Tibial artery (tissue), 4 donors: ENCODE measurements around the gene WNT11.

Source experiments
- DNase-seq, 2 donors: peaks; one replicate each; pipeline ENCODE4 v3.0.0-alpha.2; 2019
- H3K27ac ChIP-seq, 2 donors: fragments of 200-600 bp; sonication (generic) in 1 of 2; 1 replicate in 1 of 2; 2 replicates in 1 of 2; pipeline ENCODE4 v1.5.1; 2018 to 2019; ENCODE audit warnings: mild to moderate bottlenecking in 1 of 2
- H3K27me3 ChIP-seq, 2 donors: fragments of 200-600 bp; sonication (generic) in 1 of 2; one replicate each; pipeline versions ENCODE4 v1.5.1 to v1.6.0; 2016 to 2019
- H3K36me3 ChIP-seq, 3 donors: fragments of 200-600 bp; sonication (generic) in 2 of 3; one replicate each; pipeline ENCODE4 v1.5.1; 2016 to 2019; ENCODE audit warnings: mild to moderate bottlenecking in 2 of 3
- H3K4me1 ChIP-seq, 4 donors: fragments of 200-600 bp; sonication (generic) in 2 of 4; 1 replicate in 3 of 4; 2 replicates in 1 of 4; pipeline ENCODE4 v1.5.1; 2016 to 2019
- H3K4me3 ChIP-seq, 2 donors: fragments of 200-600 bp; sonication (generic) in 1 of 2; 1 replicate in 1 of 2; 2 replicates in 1 of 2; pipeline ENCODE4 v1.5.1; 2018 to 2019; ENCODE audit warnings: mild to moderate bottlenecking in 2 of 2
- H3K9me3 ChIP-seq, 3 donors: fragments of 200-600 bp; sonication (generic) in 1 of 3; one replicate each; pipeline ENCODE4 v1.5.1; 2016 to 2019
- intact Hi-C: fragments of 100-400 bp; cut with DNase I; formaldehyde crosslinking; loops from one replicate; pipeline ENCODE4 v1.15.0; 2023; ENCODE audit warnings: low total_unique reads
- TF ChIP-seq, protein P1 (sequence below), 2 experiments: fragments of 200-600 bp in 1 of 2; fragments of 450-650 bp in 1 of 2; IDR thresholded peaks; one replicate each; pipeline ENCODE4 v1.5.1; 2017 to 2019; ENCODE audit warnings: antibody characterized with exemption in 2 of 2, mild to moderate bottlenecking in 1 of 2, moderate library complexity in 1 of 2

The WNT11 gene

GRCh38 chr11:76245720-76246119, 39.4 kb upstream of the WNT11 start:
- intact Hi-C loops: no loop called here
- no peaks in the 10 kb centered on the region for H3K36me3 ChIP-seq
- H3K9me3 ChIP-seq: no peaks in the 10 kb centered on the region
- no peak for DNase-seq
- no peak overlapping the region for H3K4me3 ChIP-seq
- TF ChIP-seq, protein P1, sequence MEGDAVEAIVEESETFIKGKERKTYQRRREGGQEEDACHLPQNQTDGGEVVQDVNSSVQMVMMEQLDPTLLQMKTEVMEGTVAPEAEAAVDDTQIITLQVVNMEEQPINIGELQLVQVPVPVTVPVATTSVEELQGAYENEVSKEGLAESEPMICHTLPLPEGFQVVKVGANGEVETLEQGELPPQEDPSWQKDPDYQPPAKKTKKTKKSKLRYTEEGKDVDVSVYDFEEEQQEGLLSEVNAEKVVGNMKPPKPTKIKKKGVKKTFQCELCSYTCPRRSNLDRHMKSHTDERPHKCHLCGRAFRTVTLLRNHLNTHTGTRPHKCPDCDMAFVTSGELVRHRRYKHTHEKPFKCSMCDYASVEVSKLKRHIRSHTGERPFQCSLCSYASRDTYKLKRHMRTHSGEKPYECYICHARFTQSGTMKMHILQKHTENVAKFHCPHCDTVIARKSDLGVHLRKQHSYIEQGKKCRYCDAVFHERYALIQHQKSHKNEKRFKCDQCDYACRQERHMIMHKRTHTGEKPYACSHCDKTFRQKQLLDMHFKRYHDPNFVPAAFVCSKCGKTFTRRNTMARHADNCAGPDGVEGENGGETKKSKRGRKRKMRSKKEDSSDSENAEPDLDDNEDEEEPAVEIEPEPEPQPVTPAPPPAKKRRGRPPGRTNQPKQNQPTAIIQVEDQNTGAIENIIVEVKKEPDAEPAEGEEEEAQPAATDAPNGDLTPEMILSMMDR (IDR thresholded peaks at IDR 0.05): no peak
- H3K27me3 ChIP-seq: peaks cover 0 to 21% of the 10 kb centered on the region in 2 donors
- H3K4me1 ChIP-seq: no peaks in the 10 kb centered on the region
- H3K27ac ChIP-seq: no peak overlapping the region

DNA sequence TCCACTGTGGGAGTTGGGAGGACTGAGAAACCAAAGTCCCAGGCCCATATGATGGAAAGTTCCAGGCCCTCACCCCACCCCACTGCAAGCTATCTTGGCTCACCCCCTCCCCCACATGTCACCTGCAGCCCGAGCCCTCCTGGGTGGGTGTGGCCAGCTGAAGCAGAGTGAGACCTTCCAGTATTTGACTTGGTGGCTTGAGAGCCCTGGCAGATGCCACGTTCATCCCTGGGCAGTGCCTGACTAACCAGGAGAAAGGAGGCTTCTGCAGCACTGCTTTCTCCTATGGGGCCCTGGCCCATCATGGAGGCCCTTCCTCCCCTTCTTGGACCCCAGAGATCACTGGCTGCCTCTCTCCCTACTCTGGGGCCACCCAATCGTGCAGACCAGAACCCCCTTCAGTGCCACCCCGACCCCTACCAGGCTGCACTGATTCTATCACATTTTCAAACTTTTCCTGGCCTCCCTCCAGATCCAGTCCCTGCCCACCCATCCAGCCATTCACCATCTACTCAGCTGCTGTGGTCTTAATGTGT, 38.1 kb upstream of the WNT11 start:
- H3K36me3 ChIP-seq: no peaks in the 10 kb centered on the region
- TF ChIP-seq, protein P1 (IDR thresholded peaks at IDR 0.05): no peak
- H3K9me3 ChIP-seq: no peaks in the 10 kb centered on the region
- no peak for DNase-seq
- intact Hi-C loops: no loop called here
- H3K27me3 ChIP-seq: peaks cover 0 to 21% of the 10 kb centered on the region in 2 donors
- H3K27ac ChIP-seq: no peak overlapping the region
- H3K4me3 ChIP-seq: no peak overlapping the region
- no peaks in the 10 kb centered on the region for H3K4me1 ChIP-seq

GRCh38 chr11:76243957-76244285, 37.6 kb upstream of the WNT11 start:
- intact Hi-C loops: loop anchor here (1.0 kb wide), 1 partner anchor 34 kb away; no protein-coding TSS in a partner anchor
- no peaks in the 10 kb centered on the region for H3K36me3 ChIP-seq

GRCh38 chr11:76243193-76243956, 37.1 kb upstream of the WNT11 start:
- H3K27ac ChIP-seq: no peak overlapping the region
- intact Hi-C loops: loop anchor here (1.0 kb wide), 1 partner anchor 35 kb away; no protein-coding TSS in a partner anchor
- DNase-seq: no peak
- H3K4me3 ChIP-seq: no peak overlapping the region
- no peaks in the 10 kb centered on the region for H3K4me1 ChIP-seq
- no peaks in the 10 kb centered on the region for H3K36me3 ChIP-seq
- no peaks in the 10 kb centered on the region for H3K9me3 ChIP-seq
- TF ChIP-seq, protein P1 (IDR thresholded peaks at IDR 0.05): no peak
- H3K27me3 ChIP-seq: peaks cover 0 to 21% of the 10 kb centered on the region in 2 donors

More at GRCh38 chr11:76243957-76244285, 37.6 kb upstream of the WNT11 start:
- TF ChIP-seq, protein P1 (IDR thresholded peaks at IDR 0.05): no peak
- no peak for DNase-seq
- no peak overlapping the region for H3K4me3 ChIP-seq
- H3K4me1 ChIP-seq: no peaks in the 10 kb centered on the region
- H3K9me3 ChIP-seq: no peaks in the 10 kb centered on the region
- peaks cover 0 to 21% of the 10 kb centered on the region in 2 donors for H3K27me3 ChIP-seq
- H3K27ac ChIP-seq: no peak overlapping the region

DNA sequence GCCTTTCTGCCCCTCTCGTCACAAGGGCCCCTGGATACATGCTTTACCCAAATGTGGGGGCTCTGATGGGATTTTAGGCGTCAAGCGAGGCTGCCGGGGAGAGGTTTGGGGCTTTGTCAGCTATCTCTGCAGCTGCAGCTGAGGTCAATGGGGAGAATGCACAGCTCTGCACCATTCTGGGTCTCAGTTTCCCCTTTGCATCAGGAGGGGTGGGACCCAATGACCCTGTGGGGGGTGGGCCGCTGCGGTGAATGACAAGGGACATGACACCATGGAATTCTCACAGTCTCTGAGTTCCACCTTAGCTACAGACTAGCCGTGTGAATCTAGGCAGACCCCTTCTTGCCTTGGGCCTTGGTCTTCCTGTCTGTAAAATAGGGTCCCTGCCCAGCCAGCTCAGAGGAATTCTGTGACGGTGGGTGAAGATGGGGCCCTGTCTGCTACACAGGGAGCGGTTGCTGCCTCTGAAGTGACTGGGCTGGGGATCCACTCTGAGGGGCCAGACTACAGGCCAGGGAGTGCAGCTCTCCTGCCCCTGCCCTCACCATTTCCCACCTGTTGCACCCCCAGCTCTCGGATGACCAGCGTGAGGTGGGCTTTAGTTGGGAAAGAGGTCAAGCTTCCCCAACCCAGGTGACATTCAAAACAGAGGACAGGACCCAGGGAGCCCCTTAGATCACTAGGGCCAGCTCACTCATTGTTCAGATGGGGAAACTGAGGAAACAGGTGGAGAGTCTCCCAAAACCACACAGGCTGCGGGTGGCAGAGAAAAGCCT, 35.9 kb upstream of the WNT11 start:
- Histone ChIP-seq H3K4me3 (no peak overlapping the region), H3K27me3 (peaks cover 0 to 21% of the 10 kb centered on the region in 2 donors), H3K36me3 (no peaks in the 10 kb centered on the region), H3K4me1 (no peaks in the 10 kb centered on the region), H3K9me3 (no peaks in the 10 kb centered on the region), H3K27ac (no peak overlapping the region)
- TF ChIP-seq, protein P1 (IDR thresholded peaks at IDR 0.05): no peak
- no peak for DNase-seq
- intact Hi-C loops: no loop called here
